ENCODE data around the gene TEC. TPM values are rescaled to one million over a fixed set of nuclear protein-coding genes. Genes with fewer than 3 reads are reported as not detected.

Gene TEC
- total and polyA plus RNA-seq, 2 donors from 2014 or later = 1.1 to 5.9 TPM

DNA sequence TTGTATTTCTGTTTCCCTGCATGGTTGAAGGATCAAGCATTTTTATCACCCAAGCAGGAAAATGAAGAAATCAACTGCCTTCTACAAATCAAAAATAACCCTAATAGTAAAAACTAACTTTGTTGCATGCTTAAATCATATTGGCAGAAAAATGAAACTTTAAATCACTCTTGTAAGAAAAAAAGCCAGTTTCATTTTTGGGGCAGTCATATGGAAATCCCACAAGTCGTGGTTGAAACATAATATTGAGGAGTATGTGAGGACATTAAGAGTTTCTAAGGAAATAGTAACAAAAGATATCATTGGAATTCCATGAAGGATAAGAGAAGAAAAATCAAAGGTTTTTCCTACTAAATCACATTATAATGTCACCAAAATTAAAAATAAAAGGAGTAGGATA, 8.4 kb downstream of the TEC start:
- no peaks in the 10 kb centered on the region for H3K9me3 ChIP-seq (ENCODE audit: control insufficient read depth in 2 of 3, insufficient read depth in 1 of 3, low read length in 3 of 3)
- intact Hi-C loops (cut with DNase I) = no loop called here

DNA sequence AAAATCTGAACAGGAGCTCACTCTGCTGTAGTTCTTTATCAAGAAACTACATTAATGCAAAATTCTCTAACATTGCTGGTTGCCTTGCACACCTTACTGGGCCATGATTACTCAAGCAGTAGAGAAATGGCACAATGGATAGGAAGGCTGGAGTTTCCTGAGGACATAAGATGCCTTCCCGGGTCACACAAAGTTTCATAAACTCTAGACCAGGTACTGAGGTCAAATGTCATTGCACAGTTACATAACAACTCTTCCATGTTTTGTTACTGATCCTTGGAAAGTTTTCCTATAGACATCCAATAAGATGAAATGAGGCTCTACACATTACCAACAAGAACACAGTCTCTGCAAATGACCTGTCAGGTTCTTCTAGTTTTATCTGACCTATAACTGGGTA, 9.9 kb downstream of the TEC start:
- intact Hi-C loops (cut with DNase I) = no loop called here

More for the DNA sequence above, 8.4 kb downstream of the TEC start:
- Histone ChIP-seq H3K4me1 (ENCODE audit: control insufficient read depth in 2 of 3, insufficient read depth in 2 of 3, low read depth in 1 of 3, low read length in 3 of 3) (no peaks in the 10 kb centered on the region), H3K36me3 (ENCODE audit: control insufficient read depth in 2 of 3, insufficient read depth in 3 of 3, low read length in 3 of 3) (no peaks in the 10 kb centered on the region), H3K4me3 (ENCODE audit: low read length in 3 of 3) (no peak overlapping the region), H3K9ac (ENCODE audit: low read length in 3 of 3) (no peak overlapping the region), H3K27me3 (ENCODE audit: control insufficient read depth, insufficient read depth, low read length) (no peaks in the 10 kb centered on the region), H3K27ac (ENCODE audit: low read depth in 2 of 2, low read length in 2 of 2) (no peak overlapping the region)
- peak in 1 of 5 donors; percentile 18 for DNase-seq
- FAIRE-seq = no peak
- TF ChIP-seq, protein P1, sequence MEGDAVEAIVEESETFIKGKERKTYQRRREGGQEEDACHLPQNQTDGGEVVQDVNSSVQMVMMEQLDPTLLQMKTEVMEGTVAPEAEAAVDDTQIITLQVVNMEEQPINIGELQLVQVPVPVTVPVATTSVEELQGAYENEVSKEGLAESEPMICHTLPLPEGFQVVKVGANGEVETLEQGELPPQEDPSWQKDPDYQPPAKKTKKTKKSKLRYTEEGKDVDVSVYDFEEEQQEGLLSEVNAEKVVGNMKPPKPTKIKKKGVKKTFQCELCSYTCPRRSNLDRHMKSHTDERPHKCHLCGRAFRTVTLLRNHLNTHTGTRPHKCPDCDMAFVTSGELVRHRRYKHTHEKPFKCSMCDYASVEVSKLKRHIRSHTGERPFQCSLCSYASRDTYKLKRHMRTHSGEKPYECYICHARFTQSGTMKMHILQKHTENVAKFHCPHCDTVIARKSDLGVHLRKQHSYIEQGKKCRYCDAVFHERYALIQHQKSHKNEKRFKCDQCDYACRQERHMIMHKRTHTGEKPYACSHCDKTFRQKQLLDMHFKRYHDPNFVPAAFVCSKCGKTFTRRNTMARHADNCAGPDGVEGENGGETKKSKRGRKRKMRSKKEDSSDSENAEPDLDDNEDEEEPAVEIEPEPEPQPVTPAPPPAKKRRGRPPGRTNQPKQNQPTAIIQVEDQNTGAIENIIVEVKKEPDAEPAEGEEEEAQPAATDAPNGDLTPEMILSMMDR (IDR thresholded peaks at IDR 0.05; ENCODE audit: borderline replicate concordance, extremely low read depth, insufficient read depth) = no peak

DNA sequence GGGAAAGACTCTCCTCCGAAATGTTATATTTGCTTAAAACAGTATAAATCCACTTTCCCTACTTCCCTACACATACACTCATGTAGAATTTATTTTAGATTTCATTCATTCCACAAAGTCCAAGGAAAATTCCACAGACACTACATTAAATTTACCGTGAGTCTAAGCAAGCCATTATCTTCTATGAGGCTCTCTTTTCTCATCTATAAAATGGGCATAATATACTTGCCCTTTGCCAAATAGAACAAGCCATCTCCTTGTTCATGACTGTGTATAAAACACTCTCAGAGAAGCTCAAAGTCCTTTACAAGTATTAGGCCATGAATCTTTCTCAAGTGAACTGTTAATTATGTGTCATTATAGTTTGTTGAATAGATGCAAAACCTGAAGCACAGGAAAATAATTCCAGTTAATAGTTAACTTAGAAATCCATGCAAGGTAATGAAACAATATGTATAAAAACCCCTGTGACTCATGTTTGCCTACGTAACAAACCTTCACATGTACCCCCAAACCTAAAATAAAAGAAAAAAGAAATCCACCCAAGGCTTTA, 10.7 kb downstream of the TEC start:
- intact Hi-C loops (cut with DNase I) = no loop called here
- H3K9ac ChIP-seq (ENCODE audit: low read length in 3 of 3) = no peak overlapping the region
- FAIRE-seq = no peak

More for the DNA sequence above, 9.9 kb downstream of the TEC start:
- TF ChIP-seq, protein P1 (IDR thresholded peaks at IDR 0.05; ENCODE audit: borderline replicate concordance, extremely low read depth, insufficient read depth) = no peak
- Histone ChIP-seq H3K4me3 (ENCODE audit: low read length in 3 of 3) (no peak overlapping the region), H3K27me3 (ENCODE audit: control insufficient read depth, insufficient read depth, low read length) (no peaks in the 10 kb centered on the region), H3K36me3 (ENCODE audit: control insufficient read depth in 2 of 3, insufficient read depth in 3 of 3, low read length in 3 of 3) (no peaks in the 10 kb centered on the region), H3K9ac (ENCODE audit: low read length in 3 of 3) (no peak overlapping the region), H3K4me1 (ENCODE audit: control insufficient read depth in 2 of 3, insufficient read depth in 2 of 3, low read depth in 1 of 3, low read length in 3 of 3) (peaks cover 0 to 2% (median 0%) of the 10 kb centered on the region in 3 donors), H3K9me3 (ENCODE audit: control insufficient read depth in 2 of 3, insufficient read depth in 1 of 3, low read length in 3 of 3) (no peaks in the 10 kb centered on the region), H3K27ac (ENCODE audit: low read depth in 2 of 2, low read length in 2 of 2) (no peak overlapping the region)
- FAIRE-seq = no peak
- DNase-seq = no peak

More for the DNA sequence above, 10.7 kb downstream of the TEC start:
- Histone ChIP-seq H3K9me3 (ENCODE audit: control insufficient read depth in 2 of 3, insufficient read depth in 1 of 3, low read length in 3 of 3) (no peaks in the 10 kb centered on the region), H3K4me3 (ENCODE audit: low read length in 3 of 3) (no peak overlapping the region), H3K36me3 (ENCODE audit: control insufficient read depth in 2 of 3, insufficient read depth in 3 of 3, low read length in 3 of 3) (no peaks in the 10 kb centered on the region), H3K27ac (ENCODE audit: low read depth in 2 of 2, low read length in 2 of 2) (no peak overlapping the region), H3K27me3 (ENCODE audit: control insufficient read depth, insufficient read depth, low read length) (no peaks in the 10 kb centered on the region), H3K4me1 (ENCODE audit: control insufficient read depth in 2 of 3, insufficient read depth in 2 of 3, low read depth in 1 of 3, low read length in 3 of 3) (peaks cover 0 to 2% (median 0%) of the 10 kb centered on the region in 3 donors)
- TF ChIP-seq, protein P1 (IDR thresholded peaks at IDR 0.05; ENCODE audit: borderline replicate concordance, extremely low read depth, insufficient read depth) = no peak
- DNase-seq = peak in 1 of 5 donors; percentile 21
